Glomerular visceral epithelial cell (primary cell): ENCODE measurements around the gene WDR1.

Experiments
- DNase-seq: peaks from one replicate; pipeline ENCODE4 v3.0.0-alpha.2; 2016; ENCODE audit errors: extremely low spot score

WDR1 gene

DNA sequence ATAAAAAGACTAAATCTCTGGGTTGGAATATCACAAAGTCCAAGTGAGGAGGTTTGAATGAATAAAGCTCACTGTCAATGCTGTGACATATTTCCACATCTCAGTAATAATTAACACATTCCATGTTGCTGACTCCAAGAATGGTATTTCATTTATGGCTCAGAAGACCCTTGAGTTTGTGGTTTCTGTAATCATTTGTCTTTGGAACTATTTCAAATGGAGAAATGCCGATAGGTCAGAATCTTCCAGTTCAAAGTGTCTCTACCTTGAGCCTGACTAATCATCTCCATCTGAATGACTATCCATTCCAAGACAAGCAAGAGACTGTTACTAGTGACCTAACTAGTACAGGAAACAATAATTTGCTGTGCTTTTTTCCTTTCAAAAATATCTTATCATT, 71.1 kb downstream of the WDR1 start:
- peak; percentile 94 for DNase-seq

DNA sequence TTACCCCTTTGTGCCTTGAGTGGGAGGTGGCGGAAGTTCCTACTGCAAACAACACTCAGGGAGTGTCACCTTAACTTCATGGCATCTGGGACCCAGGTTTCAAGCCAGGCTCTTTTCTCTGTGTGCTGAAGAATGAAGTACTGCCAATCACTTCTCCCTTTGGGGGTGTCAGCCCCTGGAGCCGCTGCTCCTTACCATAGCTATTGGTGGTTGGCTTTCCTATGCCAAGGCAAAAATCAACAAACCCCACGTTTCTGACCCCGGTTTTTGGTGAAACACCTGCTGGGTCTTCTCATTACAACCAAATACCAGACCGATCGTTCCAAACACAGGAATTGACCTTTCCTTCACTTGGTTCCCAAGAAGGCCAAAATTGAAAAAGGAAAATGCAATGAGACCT, 75.6 kb downstream of the WDR1 start:
- DNase-seq, result no peak

DNA sequence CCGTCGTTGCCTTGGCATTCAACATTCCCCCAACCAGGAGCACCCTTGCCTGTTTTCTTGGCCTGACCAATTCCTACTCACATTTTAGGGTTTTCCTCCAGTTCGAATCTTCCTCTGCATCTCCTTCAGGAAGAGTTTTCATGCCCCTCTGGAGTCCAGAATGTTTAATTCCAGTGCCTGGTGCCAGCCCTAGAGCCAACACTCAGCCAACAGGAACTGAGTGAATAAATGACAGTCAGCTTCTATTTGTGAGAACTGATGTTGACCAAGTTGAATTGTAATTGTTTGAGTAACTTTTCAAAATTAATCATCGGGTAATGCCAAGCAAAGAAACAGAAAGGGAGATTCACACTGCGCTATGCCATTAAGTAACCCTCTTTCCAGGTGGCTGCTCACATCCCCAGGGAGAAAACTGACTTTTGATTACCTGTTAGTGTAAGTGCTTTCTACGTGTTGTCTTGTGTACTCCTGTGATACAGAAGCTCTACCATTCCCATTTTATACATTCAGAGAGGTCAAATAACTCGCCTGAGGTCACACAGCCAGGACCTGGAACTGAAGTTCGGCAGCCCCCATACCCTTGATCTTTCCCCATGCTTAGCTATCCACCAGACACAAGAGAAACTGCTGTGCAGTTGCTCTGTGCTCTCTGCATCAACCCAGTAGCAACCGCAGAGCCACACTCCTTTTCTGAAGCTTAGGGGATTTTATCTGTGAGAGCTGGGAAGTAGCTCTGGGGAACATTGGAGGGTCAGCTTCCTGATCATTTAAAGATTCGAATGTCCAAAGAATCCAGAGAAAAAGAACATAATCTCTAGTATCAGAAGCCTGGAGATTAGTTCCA, 76.3 kb downstream of the WDR1 start:
- no peak for DNase-seq

DNA sequence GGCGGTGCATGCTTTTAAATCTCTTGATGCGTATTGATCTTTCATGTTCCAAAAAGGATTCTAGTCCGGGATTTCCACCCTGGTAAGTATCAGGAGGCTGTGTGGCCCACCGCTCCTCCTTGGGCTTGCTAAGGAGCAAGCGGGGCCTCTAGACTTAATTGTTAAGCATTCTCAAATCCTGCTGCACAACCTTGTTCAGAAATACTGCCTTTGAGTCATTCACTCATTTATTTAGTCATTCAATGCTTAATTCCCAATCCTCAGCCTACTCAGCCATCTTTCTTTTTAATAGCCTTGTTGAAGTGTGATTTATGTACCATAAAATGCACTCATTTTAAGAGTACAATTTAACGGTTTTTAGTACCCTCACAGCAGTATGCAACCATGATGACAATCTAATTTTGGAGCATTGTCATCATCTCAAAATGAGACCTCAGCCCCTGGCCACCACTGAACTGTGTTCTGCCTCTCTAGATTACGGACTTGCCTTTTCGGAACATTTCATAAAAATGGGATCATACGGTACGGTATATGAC, 79.7 kb downstream of the WDR1 start:
- DNase-seq, result no peak

DNA sequence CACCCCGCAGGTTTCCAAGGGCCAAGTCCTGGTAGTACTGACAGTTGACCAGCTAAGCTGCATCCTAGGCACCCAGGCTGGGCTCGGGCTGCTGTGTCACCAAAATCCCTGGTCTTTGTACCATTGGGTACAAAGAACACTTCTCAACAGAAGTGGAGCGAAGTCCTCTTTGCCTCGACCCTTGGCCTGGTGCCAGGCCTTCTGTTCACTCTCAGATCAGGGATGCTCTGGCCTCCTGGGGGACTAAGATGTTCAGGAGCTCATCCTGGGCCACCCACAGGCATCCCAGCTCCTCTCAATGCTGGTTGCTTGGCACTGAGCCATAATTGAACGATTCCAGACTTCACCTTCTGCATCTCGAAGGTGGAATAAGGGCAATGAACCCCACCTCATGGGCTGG, 81.5 kb downstream of the WDR1 start:
- no peak for DNase-seq

DNA sequence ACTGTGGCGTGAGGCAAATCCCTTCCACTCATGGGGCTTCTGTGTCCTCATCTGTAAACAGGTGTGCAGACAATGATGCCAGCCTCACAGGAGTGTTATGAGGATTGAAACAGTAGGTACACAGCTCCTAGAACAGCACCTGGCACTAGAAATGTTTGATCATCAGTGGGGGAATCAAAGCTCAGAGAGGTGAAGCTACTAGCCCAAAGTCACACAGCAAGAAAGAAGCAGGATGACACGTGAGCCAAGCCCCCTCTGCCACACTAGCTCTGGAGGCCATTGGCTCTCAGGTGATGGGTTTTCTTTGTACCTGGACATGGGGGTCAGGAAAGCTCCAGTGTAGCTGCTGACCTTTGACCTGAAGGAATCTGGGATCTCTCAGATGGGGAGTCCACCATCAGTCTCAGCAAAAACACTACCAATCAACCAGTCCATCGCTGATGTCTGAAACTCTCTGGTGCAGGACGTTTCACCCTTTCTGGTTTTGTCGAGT, 81.9 kb downstream of the WDR1 start:
- no peak for DNase-seq

DNA sequence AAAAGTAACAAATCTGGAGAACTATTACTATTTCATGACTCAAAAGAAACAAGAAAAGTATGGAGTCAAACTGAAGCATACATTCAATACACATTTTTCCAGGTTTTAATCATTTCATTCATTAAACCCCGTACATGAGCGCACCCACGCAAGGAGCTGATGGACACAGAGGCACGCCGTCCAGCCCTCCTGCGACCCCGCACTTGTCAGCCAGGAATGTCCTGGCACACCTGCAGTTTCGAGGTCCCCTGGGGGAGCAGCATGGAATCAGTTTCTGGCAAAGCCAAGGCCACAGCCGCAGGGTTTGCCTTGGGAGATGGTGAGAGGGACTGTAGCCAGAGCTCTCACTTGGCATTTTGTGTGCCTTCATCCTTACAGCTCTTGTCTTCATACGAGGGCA, 82.5 kb downstream of the WDR1 start:
- DNase-seq, result no peak

DNA sequence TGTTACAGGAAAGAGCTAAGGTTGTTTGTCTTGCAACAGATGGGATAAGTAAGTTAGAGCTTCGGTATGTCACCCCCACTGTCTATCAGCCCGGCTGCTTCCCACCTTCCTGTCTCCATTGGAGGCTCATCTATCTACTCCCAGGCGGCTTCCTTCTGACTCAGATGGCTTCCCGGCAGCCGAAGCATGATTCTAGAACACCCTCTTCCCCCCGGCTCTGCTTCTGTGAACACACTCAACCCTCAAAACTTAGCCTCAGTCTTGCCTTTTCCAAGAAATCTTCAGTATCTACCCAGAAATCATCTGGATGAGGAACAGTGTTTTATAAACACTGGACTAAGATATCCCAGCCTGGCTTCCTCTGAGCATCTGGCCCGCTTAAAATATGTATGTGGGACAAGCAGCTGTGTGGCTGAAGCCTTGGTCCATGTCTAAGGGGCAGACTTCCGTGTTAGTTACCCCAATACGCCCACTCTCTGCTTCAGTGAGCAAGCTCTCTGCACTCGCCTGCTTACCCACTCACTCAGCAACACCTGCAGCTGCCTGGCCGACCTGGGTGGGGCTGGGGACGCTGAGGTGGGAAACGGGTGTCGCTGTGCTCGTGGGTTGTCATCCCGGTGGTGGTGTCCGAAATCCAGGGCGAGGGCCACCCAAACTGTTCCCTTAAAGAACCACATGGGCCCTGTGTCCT, 83.3 kb downstream of the WDR1 start:
- DNase-seq, result peak; percentile 76

DNA sequence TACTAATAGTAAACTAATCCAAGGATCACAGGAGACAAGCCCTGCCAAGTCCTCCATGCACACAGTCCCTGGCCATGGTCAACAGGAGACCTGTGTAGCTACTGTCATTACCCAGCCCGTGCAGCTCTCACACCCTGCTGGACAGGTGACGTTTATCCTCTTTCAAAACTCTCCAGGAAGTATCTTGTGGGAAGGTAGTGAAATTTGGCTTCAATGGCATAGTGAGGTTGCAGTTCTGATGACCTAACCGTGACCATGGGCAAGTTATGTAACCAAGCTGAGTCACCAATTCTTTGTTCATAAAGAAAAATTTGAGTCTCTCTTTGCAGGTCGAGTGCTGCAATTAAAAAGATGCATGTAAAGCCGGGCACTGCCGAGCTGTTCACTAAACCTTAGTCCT, 84.0 kb downstream of the WDR1 start:
- peak; percentile 77 for DNase-seq

DNA sequence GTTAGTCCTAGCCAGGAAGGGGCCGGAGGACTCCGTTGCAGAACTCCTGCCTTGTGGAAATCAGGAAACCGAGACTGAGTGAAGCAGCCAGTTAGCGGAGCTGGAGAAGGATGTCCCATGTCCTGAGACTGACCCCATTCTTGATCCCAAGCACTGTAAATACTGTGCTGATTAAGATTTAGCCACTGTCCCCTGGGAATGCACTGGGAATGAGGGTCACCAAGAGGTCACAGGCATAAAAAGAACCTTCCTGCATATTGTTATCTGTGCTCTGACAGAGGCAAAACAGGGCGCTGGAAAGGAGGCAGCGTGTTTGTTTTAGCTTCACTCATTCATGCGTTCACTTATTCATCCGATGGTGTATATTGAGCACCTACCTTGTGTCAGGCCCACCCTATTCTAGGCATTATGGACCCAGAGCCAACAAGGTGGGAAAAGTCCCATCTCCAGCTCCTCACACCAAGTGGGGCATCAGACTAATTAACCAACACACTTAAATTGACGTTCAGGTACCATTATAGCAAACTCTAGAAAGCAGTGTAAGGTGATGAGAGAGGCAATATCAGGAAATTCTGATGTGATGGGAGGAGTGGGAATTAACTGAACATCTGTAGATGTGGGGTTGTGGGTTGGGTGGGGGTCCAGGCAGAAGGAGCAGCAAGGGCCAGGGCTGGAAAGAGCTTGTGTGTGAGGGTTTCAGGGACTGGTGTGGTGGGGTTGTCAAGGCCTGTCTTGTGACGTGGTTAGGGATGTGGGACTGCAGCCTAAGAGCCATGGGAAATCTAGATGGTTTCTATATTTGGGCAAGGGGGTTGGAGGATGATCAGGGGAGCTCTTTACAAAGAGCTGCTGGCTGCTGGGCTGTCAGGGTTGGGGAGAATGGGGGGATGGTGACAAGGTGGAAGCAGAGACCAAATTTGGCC, 84.7 kb downstream of the WDR1 start:
- DNase-seq, result no peak

DNA sequence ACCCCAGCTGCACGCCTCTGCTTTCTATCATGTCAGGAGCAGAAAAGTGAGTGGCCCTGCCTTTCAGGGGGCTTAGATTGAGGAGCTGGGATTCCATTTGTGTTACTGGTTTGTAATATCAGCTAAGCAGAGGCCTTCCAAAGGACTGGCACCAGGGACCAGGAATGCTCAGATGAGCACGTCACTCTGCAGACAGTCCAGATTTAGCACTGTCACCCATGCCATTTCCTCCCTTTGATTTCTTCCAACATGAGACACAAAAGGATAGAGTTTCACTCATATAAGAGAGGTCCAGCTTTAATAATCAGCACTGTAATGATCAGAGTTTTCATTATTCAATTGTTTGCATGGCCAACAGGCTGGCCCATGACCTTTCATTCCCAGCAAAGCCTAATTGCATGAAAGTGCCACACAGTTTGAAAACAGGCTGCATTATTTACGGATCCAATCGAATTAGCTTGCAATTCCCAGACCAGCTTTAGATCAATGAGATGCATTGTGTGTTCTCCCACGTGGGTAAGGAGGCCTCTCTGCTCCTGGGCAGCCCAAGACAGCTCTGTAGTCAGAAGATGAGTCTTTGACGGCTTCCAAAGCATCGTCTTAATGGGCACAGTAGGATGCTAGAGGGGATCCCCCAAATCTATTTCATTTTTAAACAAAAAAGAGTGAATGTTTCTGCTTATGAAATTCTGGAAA, 85.5 kb downstream of the WDR1 start:
- DNase-seq, result no peak

DNA sequence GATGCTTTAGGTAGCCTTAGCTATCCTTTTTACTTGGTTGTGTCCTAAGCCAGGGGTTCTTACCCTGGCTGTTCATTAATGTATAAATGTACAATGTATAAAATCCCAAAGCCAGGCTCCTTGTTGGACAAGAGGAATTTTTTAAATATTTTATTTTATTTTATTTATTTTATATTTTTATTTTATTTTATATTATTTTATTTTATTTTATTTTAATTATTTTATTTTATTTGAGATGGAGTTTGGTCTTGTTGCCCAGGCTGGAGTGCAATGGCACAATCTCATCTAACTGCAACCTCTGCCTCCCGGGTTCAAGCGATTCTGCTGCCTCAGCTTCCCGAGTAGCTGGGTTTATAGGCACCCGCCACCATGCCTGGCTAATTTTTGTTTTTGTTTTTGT, 87.2 kb downstream of the WDR1 start:
- no peak for DNase-seq

DNA sequence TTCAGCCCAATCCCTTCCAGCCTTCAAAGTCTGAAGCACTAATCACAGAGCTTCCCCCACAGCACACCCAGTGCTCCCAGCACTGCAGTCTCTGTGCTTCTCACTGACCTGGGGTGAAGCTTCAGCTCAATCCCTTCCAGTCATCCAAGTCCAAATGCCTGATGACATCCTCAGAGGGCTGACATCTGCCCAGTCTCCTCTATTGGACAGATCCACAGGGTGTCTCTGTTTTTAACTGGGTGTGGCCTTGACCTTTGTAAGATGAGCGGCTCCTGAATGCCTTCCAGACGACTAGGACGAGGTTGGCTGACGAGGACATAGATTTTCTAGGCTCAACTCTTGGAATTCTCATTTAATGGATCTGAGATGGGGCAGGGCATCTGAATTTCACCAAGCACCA, 87.7 kb downstream of the WDR1 start:
- no peak for DNase-seq

DNA sequence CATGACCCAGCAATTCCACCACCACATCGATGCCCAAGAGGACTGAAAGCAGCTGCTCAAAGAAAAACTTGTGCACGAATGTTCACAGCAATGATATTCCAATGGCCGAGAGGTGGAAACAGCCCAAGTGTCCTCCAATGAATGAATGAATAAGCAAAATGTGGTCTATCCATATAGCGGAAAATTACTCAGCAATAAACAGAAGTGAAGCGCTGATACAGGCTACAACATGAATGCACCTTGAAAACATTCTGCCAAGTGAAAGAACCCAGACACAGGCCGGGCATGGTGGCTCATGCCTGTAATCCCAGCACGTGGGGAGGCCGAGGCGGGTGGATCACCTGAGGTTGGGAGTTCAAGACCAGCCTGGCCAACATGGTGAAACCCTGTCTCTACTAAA, 90.1 kb downstream of the WDR1 start:
- no peak for DNase-seq

DNA sequence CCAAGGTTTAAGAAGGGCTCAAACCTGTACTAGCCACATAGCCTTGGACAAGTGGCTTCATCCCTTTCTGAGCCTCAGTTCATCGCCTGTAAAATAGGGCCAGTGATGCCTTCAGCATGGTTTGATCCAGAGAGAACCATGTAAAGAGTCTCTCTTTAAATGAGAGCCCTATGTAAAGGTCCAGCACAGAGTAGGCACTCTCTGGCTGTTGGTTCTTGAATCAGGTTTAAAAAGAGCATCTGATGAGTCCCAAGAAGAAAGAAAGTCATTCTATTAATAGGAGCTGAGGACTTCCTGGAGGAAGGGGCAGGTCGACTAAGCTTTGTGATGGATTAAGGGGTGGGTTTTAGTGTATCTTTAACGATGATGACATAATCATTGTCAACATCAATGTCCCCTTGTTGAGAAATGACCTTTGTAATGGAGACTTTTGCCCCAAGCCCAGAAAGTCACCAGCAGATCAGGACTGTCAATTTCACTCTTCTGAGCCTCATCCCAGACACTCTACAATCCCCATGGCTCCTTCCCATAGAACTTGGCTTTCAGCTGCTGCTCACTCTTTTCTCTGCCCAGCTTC, 91.3 kb downstream of the WDR1 start:
- DNase-seq, result no peak
